HepG2 (cell line): ENCODE measurements around the gene PRR30. TPM values are rescaled to one million over a fixed set of nuclear protein-coding genes. Genes with fewer than 3 reads are reported as not detected.

Experiments
- CEBPG ChIP-seq: IDR thresholded peaks from 2 replicates; pipeline ENCODE4 v1.6.1; 2016
- ETS1 ChIP-seq: sonication (generic); formaldehyde crosslinking; IDR thresholded peaks from 2 replicates; pipeline ENCODE4 v1.4.0; 2020; ENCODE audit warnings: missing genetic modification reagents
- HIC2 ChIP-seq: sonication (generic); formaldehyde crosslinking; IDR thresholded peaks from 2 replicates; pipeline ENCODE4 v1.9.0; 2022; ENCODE audit warnings: low read depth, missing genetic modification reagents
- HNRNPH1 ChIP-seq: fragments of 200-400 bp; formaldehyde crosslinking; optimal IDR thresholded peaks from 2 replicates; pipeline ENCODE3; 2017; ENCODE audit warnings: mild to moderate bottlenecking, low read depth, low read length
- MTERF4 ChIP-seq: sonication (generic); formaldehyde crosslinking; IDR thresholded peaks from 2 replicates; pipeline ENCODE4 v1.8.0; 2023; ENCODE audit warnings: mild to moderate bottlenecking, missing genetic modification reagents
- NCOR1 ChIP-seq: fragments of 200-600 bp; sonication (generic); IDR thresholded peaks from 2 replicates; pipeline ENCODE4 v1.7.0; 2017; ENCODE audit warnings: antibody characterized with exemption, low read length, borderline replicate concordance
- NR2F6 ChIP-seq, 2 experiments: IDR thresholded peaks; 2 replicates each; pipeline ENCODE4 v1.6.1; 2016; ENCODE audit warnings: antibody characterized with exemption in 1 of 2, mild to moderate bottlenecking in 1 of 2
- RAD51 ChIP-seq: fragments of 450-650 bp; IDR thresholded peaks from 2 replicates; pipeline ENCODE4 v1.6.1; 2016; ENCODE audit warnings: borderline replicate concordance
- ZBTB33 ChIP-seq: sonication (generic); formaldehyde crosslinking; IDR thresholded peaks from 2 replicates; pipeline ENCODE4 v1.4.0; 2020; ENCODE audit warnings: missing genetic modification reagents
- ZFP41 ChIP-seq: sonication (generic); formaldehyde crosslinking; IDR thresholded peaks from 2 replicates; pipeline ENCODE4 v1.4.0; 2020; ENCODE audit warnings: mild to moderate bottlenecking, missing genetic modification reagents, borderline replicate concordance
- ZNF136 ChIP-seq: sonication (generic); formaldehyde crosslinking; IDR thresholded peaks from 2 replicates; pipeline ENCODE4 v1.8.1; 2022; ENCODE audit warnings: low read depth, mild to moderate bottlenecking, moderate library complexity, missing genetic modification reagents
- ZNF138 ChIP-seq: sonication (generic); formaldehyde crosslinking; IDR thresholded peaks from 2 replicates; pipeline ENCODE4 v1.5.0; 2020; ENCODE audit warnings: mild to moderate bottlenecking, low read depth, missing genetic modification reagents
- ZNF20 ChIP-seq: sonication (generic); formaldehyde crosslinking; IDR thresholded peaks from 2 replicates; pipeline ENCODE4 v1.4.0; 2020; ENCODE audit warnings: mild to moderate bottlenecking, moderate library complexity, missing genetic modification reagents
- ZNF652 ChIP-seq: IDR thresholded peaks from 2 replicates; pipeline ENCODE4 v1.6.1; 2016; ENCODE audit warnings: low read depth, borderline replicate concordance
- ZNF687 ChIP-seq: sonication (generic); formaldehyde crosslinking; IDR thresholded peaks from 2 replicates; pipeline ENCODE4 v1.5.1; 2020; ENCODE audit warnings: mild to moderate bottlenecking, missing genetic modification reagents, moderate library complexity
- polyA plus RNA-seq, 8 experiments: library from polyadenylated mRNA; depleted of rRNA in 3 of 8; stranded (reverse) in 7 of 8; unstranded in 1 of 8; fragments of >200 nt; fragmentation: Illumina TruSeq in 4 of 8; extraction: Trizol in 4 of 8; gene quantifications; 2 replicates each; pipeline versions ENCODE4 v1.2.1 to v1.2.3, GENCODE V29; 2011 to 2016; ENCODE audit warnings: low read depth in 4 of 8, missing spikeins in 1 of 8, mixed read lengths in 1 of 8; ENCODE audit not compliant: insufficient read depth in 1 of 8
- total RNA-seq, 5 experiments: library from RNA; depleted of rRNA; stranded (reverse); fragments of >200 nt; fragmentation: Illumina TruSeq; extraction: Trizol; gene quantifications; 2 replicates each; pipeline ENCODE4 v1.2.3, GENCODE V29; 2016; ENCODE audit warnings: low read depth in 1 of 5

The PRR30 gene
- total and polyA plus RNA-seq, 2 of the 13 experiments (the other 11 are each of a cell fraction or from before 2014, with no cell fraction given): not detected

- no peak for TF ChIP-seq HIC2 (CRISPR knock-in tag)
- TF ChIP-seq ZFP41 (CRISPR knock-in tag): no peak
- TF ChIP-seq RAD51: no peak
- no peak for TF ChIP-seq NR2F6 (IDR thresholded peaks at IDR 0.05)
- TF ChIP-seq NR2F6 (CRISPR knock-in tag; IDR thresholded peaks at IDR 0.05): peak; percentile 49; the same call in 1 of the 2 replicates
- TF ChIP-seq NCOR1: no peak
- no peak for TF ChIP-seq ZNF136
- TF ChIP-seq ETS1 (CRISPR knock-in tag): peak; percentile 68; the same call in 1 of the 2 replicates
- TF ChIP-seq ZNF138 (CRISPR knock-in tag): peak; percentile 22; the same call in 1 of the 2 replicates
- TF ChIP-seq ZNF687 (CRISPR knock-in tag): peak; percentile 89
- TF ChIP-seq CEBPG (CRISPR knock-in tag): no peak
- TF ChIP-seq MTERF4 (CRISPR knock-in tag): no peak
- no peak for TF ChIP-seq ZNF20 (CRISPR knock-in tag)
- no peak for TF ChIP-seq ZBTB33 (CRISPR knock-in tag)
- TF ChIP-seq ZNF652 (CRISPR knock-in tag): no peak
- no peak for TF ChIP-seq HNRNPH1
Measured at GRCh38 chr2:27133905-27134780, 5.1 kb downstream of the PRR30 start, which contains the start of gene PREB (continued).
